HG02970 (cell line): ENCODE data around the gene XRCC5.
A peak's percentile ranks its signal among the peaks of the same experiment; 100 is the strongest.

Source experiments
- ATAC-seq: cut with Tn5 transposase; IDR thresholded peaks from one replicate; pipeline ENCODE4 v1.9.1; 2021; ENCODE audit warnings: mild to moderate bottlenecking, moderate library complexity, moderate number of reproducible peaks; ENCODE audit not compliant: unreplicated experiment, low FRiP score

XRCC5 gene

GRCh38 chr2:216083464-216084281, 25.5 kb upstream of the XRCC5 start:
- ATAC-seq, result no peak

GRCh38 chr2:216084547-216084946, 24.6 kb upstream of the XRCC5 start:
- ATAC-seq, result no peak

GRCh38 chr2:216086207-216086893, 22.8 kb upstream of the XRCC5 start:
- no peak for ATAC-seq

- no peak for ATAC-seq
These were observed 18.8 kb upstream of the XRCC5 start for GRCh38 chr2:216090369-216090786.

GRCh38 chr2:216092646-216093045, 16.5 kb upstream of the XRCC5 start:
- ATAC-seq, result no peak

GRCh38 chr2:216094701-216095100, 14.4 kb upstream of the XRCC5 start:
- ATAC-seq, result no peak

GRCh38 chr2:216098421-216099334, 10.5 kb upstream of the XRCC5 start:
- no peak for ATAC-seq

- no peak for ATAC-seq
These were observed 8.0 kb upstream of the XRCC5 start for GRCh38 chr2:216101109-216101508.

GRCh38 chr2:216103213-216103612, 5.9 kb upstream of the XRCC5 start:
- ATAC-seq, result no peak

GRCh38 chr2:216104691-216105090, 4.5 kb upstream of the XRCC5 start:
- no peak for ATAC-seq

- ATAC-seq, result no peak
These were observed 1.8 kb upstream of the XRCC5 start for GRCh38 chr2:216107320-216107719.

- ATAC-seq, result no peak
These were observed 1.4 kb upstream of the XRCC5 start for GRCh38 chr2:216107760-216108159.

- no peak for ATAC-seq
These were observed 710 bp upstream of the XRCC5 start for GRCh38 chr2:216108310-216108966.

- ATAC-seq, result no peak
These were observed 940 bp downstream of the XRCC5 start for GRCh38 chr2:216109962-216110614.

- no peak for ATAC-seq
These were observed 1.5 kb downstream of the XRCC5 start for GRCh38 chr2:216110620-216111019.

- no peak for ATAC-seq
These were observed 2.0 kb downstream of the XRCC5 start for GRCh38 chr2:216111122-216111521.

- ATAC-seq, result no peak
These were observed 3.8 kb downstream of the XRCC5 start for GRCh38 chr2:216112926-216113325.

- peak; percentile 46 for ATAC-seq
These were observed 4.4 kb downstream of the XRCC5 start for GRCh38 chr2:216113572-216113971.

- peak; percentile 2 for ATAC-seq
These were observed 5.2 kb downstream of the XRCC5 start for GRCh38 chr2:216114382-216114713.
